DND-41 (cell line): Measurements from ENCODE around the gene STK11IP.

Experiments
- CTCF ChIP-seq: IDR thresholded peaks from 2 replicates; pipeline ENCODE4 v1.5.1; 2012; ENCODE audit warnings: borderline replicate concordance, low read length, moderate library complexity, mild to moderate bottlenecking; ENCODE audit not compliant: poor library complexity, severe bottlenecking; ENCODE audit errors: extremely low read depth
- EZH2 ChIP-seq: IDR thresholded peaks from 3 replicates; pipeline ENCODE4 v1.6.1; 2012; ENCODE audit warnings: borderline replicate concordance, low read depth, mild to moderate bottlenecking, moderate library complexity, low read length, inconsistent platforms; ENCODE audit not compliant: severe bottlenecking

- no peak for TF ChIP-seq CTCF
- TF ChIP-seq EZH2 = no peak
These were observed 32.3 kb upstream of the STK11IP start for GRCh38 chr2:219565130-219566080.
